Measurements from ENCODE around the gene MYO16.

The MYO16 gene

DNA sequence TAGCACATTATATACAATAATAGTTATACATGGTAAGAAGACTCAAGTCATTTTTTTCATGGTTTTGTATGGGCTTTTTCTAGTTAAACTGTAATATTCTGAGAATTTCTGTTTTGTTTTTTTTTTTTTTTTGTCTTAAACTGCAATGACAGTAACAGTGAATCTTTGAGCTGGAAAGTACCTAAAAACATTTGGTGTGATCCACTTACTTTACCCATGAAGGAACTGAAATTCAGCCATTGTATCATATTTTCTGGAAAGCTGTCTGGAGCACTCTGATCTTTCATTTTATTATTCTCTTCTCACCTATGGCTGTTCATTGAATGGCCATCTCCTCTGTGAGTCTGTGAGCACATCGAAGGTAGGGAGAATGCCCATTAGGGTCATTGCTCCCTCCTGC lies 37.8 kb downstream of the MYO16 start:
- DNase-seq: no peak

DNA sequence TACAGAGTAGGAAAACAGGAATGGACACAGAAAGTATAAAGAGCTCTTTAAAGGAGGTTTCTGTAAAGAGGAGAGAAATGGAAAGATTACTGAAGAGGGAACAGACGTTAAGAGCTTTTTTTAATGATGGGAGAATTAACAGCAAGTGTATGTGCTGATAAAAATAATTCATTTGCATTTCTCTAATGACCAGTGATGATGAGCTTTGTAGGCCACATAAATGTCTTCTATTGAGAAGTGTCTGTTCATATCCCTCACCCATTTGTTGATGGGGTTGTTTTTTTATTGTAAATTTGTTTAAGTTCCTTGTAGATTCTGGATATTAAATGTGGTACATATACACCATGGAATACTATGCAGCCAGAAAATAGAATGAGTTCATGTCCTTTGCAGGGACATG lies 40.0 kb downstream of the MYO16 start:
- no peak for DNase-seq

DNA sequence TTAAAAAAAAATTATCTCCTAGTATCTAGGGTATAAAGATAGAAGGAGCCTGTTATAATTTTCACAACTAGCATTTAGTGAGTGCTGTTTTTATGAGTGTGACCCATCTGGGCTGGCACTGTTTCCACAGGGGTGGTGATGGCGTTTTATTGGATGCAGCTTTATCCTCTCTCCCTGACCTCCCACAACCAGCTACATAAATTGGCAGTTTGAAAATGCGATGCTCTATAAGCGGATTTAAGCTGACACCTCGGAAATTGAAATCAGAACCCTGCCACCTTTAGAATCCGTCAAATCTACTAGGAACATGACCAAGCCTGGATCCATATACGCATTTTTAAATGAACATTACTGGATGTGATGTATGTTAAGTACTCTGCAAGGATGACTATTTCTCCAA lies 44.9 kb downstream of the MYO16 start:
- no peak for DNase-seq

- DNase-seq: no peak
Measured at GRCh38 chr13:108674771-108675170, 45.4 kb downstream of the MYO16 start.

DNA sequence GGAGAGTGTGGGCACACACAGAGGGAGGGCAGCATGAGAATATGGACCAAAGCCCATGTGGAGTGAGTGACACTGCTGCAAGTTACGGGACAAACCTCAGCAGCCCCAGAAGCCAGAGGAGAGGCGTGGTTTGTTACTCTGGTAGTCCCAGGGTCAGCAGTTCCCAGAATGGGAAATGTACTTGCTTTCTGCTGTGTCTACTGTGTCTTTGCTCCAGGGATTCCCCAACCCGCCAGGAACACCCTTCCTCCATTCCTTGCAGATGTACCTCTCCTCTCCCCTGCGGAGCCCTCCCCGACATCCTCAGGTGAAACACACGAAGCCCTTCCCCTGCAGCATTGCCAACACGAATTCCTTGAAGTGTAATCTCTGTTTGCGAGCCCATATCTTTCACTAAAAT lies 47.2 kb downstream of the MYO16 start:
- DNase-seq: no peak

GRCh38 chr13:108677806-108678205 lies 48.4 kb downstream of the MYO16 start:
- DNase-seq: no peak

DNA sequence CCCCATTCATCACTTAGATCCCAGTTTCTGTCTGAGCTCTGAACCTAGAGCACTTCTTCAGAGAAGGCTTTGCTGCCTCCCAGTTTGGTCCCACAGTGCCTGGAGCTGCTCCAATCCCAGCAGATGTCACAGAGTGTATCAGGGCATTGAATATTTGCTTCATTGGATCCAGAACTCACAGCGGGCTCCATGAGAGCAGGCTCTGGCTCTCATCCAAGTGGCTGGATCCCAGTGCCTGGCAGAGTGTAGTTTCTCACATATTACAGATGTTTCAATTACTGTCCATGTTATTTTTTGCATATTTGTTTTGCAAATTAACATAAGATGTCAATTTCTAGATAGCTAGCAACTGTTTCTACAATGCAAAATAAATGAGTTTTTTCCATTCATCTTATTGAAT lies 50.6 kb downstream of the MYO16 start:
- no peak for DNase-seq

DNA sequence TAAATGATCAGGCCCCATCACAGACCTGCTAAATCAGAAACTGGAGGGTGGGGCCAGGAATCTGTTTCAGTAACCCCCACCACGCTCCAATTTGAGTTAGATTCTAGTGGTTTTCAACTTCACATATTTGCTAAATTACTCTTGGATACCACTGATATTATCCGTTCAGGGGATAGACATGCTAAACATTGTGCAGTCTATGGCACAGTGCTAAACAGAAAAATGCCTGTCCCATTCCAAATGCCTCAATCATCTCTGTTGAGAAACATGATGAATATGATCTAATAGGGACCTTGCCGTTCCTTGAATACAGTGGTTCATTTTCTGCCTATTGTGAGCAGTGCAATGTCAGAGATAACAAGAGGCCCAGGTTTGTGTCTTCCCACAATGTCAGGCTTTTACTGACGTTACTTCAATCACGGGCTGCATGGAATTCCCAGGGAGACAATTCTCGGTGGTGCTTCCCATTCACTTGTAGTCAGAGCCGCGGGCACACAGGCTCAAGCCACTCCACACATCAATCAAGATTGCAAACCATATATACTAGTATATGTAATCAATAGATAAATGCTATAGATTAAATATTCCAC lies 52.7 kb downstream of the MYO16 start:
- DNase-seq: no peak

GRCh38 chr13:108682714-108683113 lies 53.3 kb downstream of the MYO16 start:
- no peak for DNase-seq

DNA sequence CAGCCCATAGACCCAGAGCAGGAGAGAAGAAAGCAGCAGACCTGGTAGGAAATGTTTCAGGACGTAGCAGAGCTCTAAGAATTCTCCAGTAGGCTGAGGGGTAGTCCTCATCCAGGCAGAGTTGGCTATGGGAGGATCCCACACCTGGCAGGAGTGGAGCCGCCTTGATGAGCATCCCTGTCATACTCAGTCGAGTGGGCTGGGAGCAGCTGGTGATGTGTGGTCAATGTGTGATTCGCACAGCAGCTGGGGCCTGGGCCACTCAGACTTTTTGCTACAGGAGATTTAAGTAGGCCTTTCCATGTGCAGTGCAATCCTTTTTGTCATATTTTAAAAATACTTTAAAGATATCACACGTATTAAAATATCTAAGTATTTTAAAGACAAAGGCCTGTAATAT lies 56.6 kb downstream of the MYO16 start:
- DNase-seq: no peak

DNA sequence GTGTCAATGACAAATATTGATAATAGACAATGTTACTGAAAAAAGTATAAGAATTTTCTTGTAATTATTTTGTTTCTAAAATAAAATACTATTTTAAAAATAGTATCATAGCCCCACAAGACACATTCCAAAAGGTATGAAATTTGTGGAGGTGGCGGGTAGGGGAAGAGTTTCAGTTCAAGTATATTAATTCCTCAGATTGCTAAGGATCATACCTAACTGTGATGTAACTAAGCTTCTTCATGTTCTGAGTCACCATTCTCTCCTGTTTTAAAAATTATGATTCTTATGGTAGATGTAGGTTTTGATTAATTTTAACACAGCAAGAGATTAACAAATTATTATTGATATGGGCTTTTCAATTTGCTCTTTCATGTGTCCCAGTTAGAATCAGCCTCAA lies 61.3 kb downstream of the MYO16 start:
- DNase-seq: no peak

DNA sequence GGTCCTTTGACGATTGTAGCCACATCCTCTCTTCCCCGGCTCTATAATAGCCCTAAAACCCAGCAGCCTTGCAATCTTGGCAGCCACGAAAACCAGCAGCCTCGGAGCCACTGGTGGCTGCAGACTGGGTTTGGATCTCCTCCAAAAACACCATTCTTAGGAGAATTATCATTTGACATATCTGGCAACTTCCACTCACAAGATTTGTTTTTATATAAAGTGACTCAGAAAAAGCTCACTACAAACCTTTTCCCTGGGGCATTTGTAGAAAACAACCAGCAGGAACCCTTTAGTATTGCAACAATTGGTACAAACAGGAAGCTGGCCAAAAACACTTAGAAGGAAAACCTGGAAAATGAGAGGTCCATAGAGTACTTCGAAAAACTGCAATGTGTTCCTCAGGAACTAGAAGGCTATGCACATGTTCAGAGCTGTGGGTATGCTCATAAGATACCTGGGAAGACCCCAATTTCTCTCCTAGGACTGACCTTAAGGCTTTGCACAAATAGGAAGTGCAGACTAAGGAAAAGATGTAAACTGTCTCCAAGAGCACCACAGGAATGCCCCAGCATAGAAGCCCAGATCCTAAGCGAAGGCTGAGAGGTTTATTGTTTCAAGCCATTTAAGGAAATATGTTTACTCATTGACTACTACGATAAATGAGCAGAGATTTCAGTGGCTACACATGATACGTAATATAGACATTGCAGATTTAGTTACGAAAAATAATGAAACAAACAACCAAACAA lies 71.2 kb downstream of the MYO16 start:
- no peak for DNase-seq

DNA sequence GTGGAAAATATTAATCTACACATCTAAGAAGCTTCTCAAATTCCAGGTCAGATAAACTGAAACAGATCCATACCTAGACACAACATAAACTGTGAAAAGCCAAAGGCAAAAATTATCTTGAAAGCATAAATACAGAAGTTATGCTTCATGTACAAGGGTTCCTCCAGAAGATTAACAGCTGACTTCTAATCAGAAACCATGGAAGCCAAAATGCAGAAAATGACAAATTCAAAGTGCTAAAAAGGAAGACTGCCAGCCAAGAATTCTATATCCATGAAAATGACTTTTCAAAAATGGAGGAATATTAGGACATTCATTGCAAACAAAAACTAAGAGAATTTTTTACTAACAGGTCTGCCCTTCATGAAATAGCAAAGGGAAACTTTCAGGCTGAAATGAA lies 72.8 kb downstream of the MYO16 start:
- DNase-seq: no peak

- no peak for DNase-seq
Measured at GRCh38 chr13:108705031-108705430, 75.6 kb downstream of the MYO16 start.

DNA sequence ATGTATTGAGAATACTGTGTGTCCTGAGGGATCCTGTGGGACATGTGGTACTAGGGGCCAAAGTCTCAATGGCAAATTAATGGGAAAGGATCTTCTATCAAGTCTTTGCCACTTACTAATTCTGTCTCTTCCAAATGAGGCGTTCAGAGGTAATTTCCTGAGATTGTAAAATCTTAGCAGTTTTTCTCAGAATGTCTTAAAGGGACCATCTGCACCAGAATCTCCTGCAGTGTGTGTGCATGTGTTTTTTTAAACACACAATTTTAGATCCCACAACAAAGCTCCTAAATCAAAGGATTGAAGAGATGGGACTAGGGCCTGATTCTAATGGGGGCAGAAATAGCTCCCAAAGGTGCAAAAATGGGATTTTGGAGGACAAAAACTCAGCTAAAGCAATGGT lies 78.2 kb downstream of the MYO16 start:
- no peak for DNase-seq

DNA sequence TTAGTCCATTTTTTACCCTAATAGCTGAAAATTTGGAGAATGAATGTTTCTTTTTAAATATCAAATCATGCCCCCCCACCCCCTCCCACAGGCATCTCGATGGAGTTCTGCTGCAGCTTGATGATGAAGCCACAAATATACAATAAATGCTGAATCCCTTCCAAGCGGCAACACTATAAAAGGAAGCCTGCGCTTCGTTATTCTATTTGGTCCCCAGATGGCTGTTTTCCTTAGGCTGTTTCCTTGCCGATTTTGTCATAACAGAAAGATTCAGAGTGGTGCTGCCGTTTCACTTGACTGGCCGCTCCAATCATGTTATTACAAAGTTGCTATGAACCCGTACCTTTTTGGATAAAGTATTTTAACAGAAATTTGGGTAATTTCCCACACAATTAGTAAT lies 79.5 kb downstream of the MYO16 start:
- DNase-seq: no peak

- no peak for DNase-seq
Measured at GRCh38 chr13:108711386-108711785, 82.0 kb downstream of the MYO16 start.

DNA sequence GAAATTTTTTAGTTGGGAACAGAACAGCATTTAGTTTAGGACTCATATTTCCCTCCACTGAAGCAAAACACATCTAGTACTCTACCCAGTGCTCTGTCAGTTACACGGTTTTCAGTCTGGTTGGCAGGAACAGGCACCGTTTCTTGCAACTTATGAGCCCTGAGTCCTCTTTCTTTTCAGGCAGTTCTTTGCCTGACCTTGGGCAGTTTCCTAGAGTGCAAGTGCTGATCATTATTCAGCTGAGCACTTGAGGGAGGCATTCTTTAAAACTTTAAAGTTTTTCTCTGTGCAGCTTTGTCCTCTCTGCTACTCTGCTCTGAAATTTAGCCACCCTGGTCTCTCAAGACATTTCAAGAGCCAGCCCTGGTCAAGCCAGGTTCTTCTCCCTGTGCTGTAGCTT lies 96.1 kb downstream of the MYO16 start:
- no peak for DNase-seq

GRCh38 chr13:108728370-108728769 lies 99.0 kb downstream of the MYO16 start:
- DNase-seq: no peak

- no peak for DNase-seq
Measured at GRCh38 chr13:108733022-108733560, 103.7 kb downstream of the MYO16 start.

GRCh38 chr13:108734676-108735075 lies 105.3 kb downstream of the MYO16 start:
- DNase-seq: no peak

GRCh38 chr13:108741930-108742329 lies 112.5 kb downstream of the MYO16 start:
- DNase-seq: no peak

DNA sequence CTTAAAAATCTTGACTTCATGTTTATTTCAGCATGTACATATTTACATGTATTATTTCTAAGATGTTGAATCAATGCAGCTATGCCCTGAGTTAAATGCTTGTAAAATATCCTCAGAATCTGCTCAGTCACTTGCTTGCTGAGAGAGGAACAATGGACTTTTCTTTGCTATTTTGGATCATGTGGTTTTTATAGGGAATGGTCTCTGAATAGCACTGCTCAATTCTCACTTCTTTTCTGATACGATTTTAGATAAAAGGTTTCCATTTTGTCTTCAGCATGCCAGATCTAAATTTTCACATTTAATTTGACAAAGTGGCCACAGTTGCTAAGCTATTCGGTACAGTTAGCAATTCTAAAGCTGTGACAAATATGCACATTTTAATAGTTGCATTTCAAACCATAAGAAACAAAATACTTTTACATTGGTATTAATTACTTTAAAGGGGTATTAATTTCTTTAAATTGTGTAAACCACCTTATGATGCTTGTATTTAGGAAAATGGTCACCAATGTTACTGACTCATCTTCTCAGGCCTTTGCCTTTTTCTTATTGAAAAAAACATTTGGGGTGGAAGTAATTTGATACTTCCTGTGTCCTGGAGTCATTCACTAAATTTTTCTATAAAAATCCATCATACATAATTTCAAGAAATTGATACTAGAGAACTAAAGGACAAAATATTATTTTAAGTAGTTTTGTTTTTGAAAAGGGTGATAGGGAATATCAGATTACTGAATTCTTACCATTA lies 113.5 kb downstream of the MYO16 start:
- DNase-seq: no peak

GRCh38 chr13:108743522-108743921 lies 114.1 kb downstream of the MYO16 start:
- DNase-seq: no peak

All from stimulated activated CD4-positive, alpha-beta T cell treated with anti-CD3 and anti-CD28 coated beads, Interleukin-4, amount 100 ng/mL, for 24 hours (primary cell).